SKM-1 (cell line): ENCODE data around the gene KCNQ4.

Experiments
- DNase-seq: peaks from one replicate; lab custom pipeline; 2025; ENCODE audit not compliant: unreplicated experiment; lab: John Stamatoyannopoulos, UW

Gene KCNQ4

GRCh38 chr1:40857737-40858136 is 74.2 kb downstream of the KCNQ4 start:
- DNase-seq = no peak

GRCh38 chr1:40858856-40859416 is 75.3 kb downstream of the KCNQ4 start:
- no peak for DNase-seq

- peak; percentile 78 for DNase-seq
These were observed 77.2 kb downstream of the KCNQ4 start for GRCh38 chr1:40860706-40861223.

GRCh38 chr1:40861224-40862003 is 77.8 kb downstream of the KCNQ4 start:
- no peak for DNase-seq

- peak; percentile 87 for DNase-seq
These were observed 78.6 kb downstream of the KCNQ4 start, which contains the start of gene CITED4 for GRCh38 chr1:40862008-40862863. Gene CITED4, minus strand, starts transcription at chr1:40862363. Its CDS starts 236 bp downstream, at chr1:40862127.

GRCh38 chr1:40868051-40868723 is 84.6 kb downstream of the KCNQ4 start:
- DNase-seq = no peak

GRCh38 chr1:40870135-40870728 is 86.6 kb downstream of the KCNQ4 start:
- no peak for DNase-seq

GRCh38 chr1:40872276-40872675 is 88.7 kb downstream of the KCNQ4 start:
- DNase-seq = no peak

- DNase-seq = no peak
These were observed 90.4 kb downstream of the KCNQ4 start for GRCh38 chr1:40873863-40874472.

- no peak for DNase-seq
These were observed 92.8 kb downstream of the KCNQ4 start for GRCh38 chr1:40876436-40876761.

GRCh38 chr1:40876891-40877290 is 93.3 kb downstream of the KCNQ4 start:
- DNase-seq = no peak

- no peak for DNase-seq
These were observed 94.1 kb downstream of the KCNQ4 start for GRCh38 chr1:40877698-40878097.

- no peak for DNase-seq
These were observed 95.3 kb downstream of the KCNQ4 start for GRCh38 chr1:40878906-40879305.

- no peak for DNase-seq
These were observed 96.0 kb downstream of the KCNQ4 start for GRCh38 chr1:40879482-40880175.

GRCh38 chr1:40880813-40881549 is 97.4 kb downstream of the KCNQ4 start:
- DNase-seq = no peak

- DNase-seq = no peak
These were observed 100.6 kb downstream of the KCNQ4 start for GRCh38 chr1:40884055-40884795.

- no peak for DNase-seq
These were observed 102.9 kb downstream of the KCNQ4 start for GRCh38 chr1:40886318-40887011.

GRCh38 chr1:40887012-40887378 is 103.4 kb downstream of the KCNQ4 start:
- no peak for DNase-seq
